ENCODE data around the gene BOLA1.

Gene BOLA1

GRCh38 chr1:149887456-149888246, 11.7 kb upstream of the BOLA1 start:
- peak; percentile 100 for DNase-seq

- DNase-seq, result peak; percentile 98 to 99
Observed at GRCh38 chr1:149888247-149888998, 10.9 kb upstream of the BOLA1 start.

GRCh38 chr1:149888999-149889289, 10.4 kb upstream of the BOLA1 start:
- no peak for DNase-seq

- DNase-seq, result no peak
Observed at GRCh38 chr1:149896575-149896974, 2.8 kb upstream of the BOLA1 start.

- DNase-seq, result no peak
Observed at GRCh38 chr1:149903836-149904491, 4.6 kb downstream of the BOLA1 start.

- DNase-seq, result no peak
Observed at GRCh38 chr1:149906570-149907075, 7.3 kb downstream of the BOLA1 start.

- no peak for DNase-seq
Observed at GRCh38 chr1:149914545-149914944, 15.2 kb downstream of the BOLA1 start.

GRCh38 chr1:149915429-149916192, 16.2 kb downstream of the BOLA1 start:
- no peak for DNase-seq

- DNase-seq, result no peak
Observed at GRCh38 chr1:149916193-149916897, 17.0 kb downstream of the BOLA1 start.

GRCh38 chr1:149916898-149917252, 17.5 kb downstream of the BOLA1 start:
- DNase-seq, result peak in 1 of 2 experiments; percentile 59

- peak; percentile 77 to 96 for DNase-seq
Observed at GRCh38 chr1:149917571-149918144, 18.3 kb downstream of the BOLA1 start, which contains the start of gene SV2A. Gene SV2A, minus strand, starts transcription at chr1:149917844. Its CDS starts 4,004 bp downstream, at chr1:149913840.

GRCh38 chr1:149923626-149924025, 24.3 kb downstream of the BOLA1 start:
- no peak for DNase-seq

- no peak for DNase-seq
Observed at GRCh38 chr1:149925345-149925744, 26.0 kb downstream of the BOLA1 start.

- DNase-seq, result no peak
Observed at GRCh38 chr1:149925751-149926150, 26.4 kb downstream of the BOLA1 start.

GRCh38 chr1:149926296-149926695, 26.9 kb downstream of the BOLA1 start:
- DNase-seq, result no peak

GRCh38 chr1:149927056-149927562, 27.7 kb downstream of the BOLA1 start:
- no peak for DNase-seq

GRCh38 chr1:149927563-149928400, 28.4 kb downstream of the BOLA1 start, which contains the start of gene SF3B4:
Gene SF3B4, minus strand, starts transcription at chr1:149927803. Its CDS starts 44 bp downstream, at chr1:149927759.
- DNase-seq, result peak; percentile 97 to 100

GRCh38 chr1:149928401-149928724, 29.0 kb downstream of the BOLA1 start:
- DNase-seq, result no peak

GRCh38 chr1:149929856-149930255, 30.5 kb downstream of the BOLA1 start:
- DNase-seq, result no peak

GRCh38 chr1:149931212-149931790, 31.9 kb downstream of the BOLA1 start:
- no peak for DNase-seq
